OCI-LY3 (cell line): ENCODE data around the gene WNT3.

Experiments
- EZH2phosphoT487 ChIP-seq: fragments of 200-600 bp; shearing (Covaris generic); IDR thresholded peaks from 2 replicates; pipeline ENCODE4 v1.6.1; 2018; ENCODE audit warnings: antibody characterized with exemption, mixed run types, low read depth
- TF ChIP-seq, protein P1 (sequence below): fragments of 200-600, 300-600 bp; sonication (generic); IDR thresholded peaks from 2 replicates; pipeline ENCODE4 v1.5.1; 2014; ENCODE audit warnings: antibody characterized with exemption, low read length, low read depth

DNA sequence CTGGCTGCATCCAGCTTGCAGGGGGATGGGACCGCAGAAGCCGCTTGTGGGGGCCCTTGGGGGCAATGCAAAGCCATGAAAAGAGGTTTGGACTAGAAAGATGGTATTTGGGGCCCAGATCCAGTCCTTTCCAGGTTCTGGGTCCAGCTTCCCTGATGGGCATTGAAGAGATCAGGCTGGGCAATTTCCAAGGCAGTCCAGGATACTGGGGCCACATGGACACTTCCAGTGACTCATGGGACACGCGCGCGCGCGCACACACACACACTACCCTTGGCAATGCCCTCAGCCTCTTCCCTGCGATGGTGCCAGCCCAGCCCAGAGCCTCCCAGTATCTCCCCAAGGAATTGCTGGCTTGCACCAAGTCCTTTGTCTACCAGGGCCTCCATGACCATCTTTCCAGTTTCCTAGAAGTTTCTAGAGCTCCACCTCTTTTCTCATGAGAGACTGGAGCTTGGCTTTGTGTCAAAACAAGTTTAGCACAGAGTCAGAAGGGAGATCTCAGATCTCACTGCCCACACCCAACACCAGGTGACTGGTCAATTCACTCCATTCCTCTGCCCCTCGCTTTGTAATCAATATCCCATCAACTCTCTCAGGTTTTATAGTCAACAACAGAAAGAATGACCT, 44.3 kb downstream of the WNT3 start:
- TF ChIP-seq, protein P1, sequence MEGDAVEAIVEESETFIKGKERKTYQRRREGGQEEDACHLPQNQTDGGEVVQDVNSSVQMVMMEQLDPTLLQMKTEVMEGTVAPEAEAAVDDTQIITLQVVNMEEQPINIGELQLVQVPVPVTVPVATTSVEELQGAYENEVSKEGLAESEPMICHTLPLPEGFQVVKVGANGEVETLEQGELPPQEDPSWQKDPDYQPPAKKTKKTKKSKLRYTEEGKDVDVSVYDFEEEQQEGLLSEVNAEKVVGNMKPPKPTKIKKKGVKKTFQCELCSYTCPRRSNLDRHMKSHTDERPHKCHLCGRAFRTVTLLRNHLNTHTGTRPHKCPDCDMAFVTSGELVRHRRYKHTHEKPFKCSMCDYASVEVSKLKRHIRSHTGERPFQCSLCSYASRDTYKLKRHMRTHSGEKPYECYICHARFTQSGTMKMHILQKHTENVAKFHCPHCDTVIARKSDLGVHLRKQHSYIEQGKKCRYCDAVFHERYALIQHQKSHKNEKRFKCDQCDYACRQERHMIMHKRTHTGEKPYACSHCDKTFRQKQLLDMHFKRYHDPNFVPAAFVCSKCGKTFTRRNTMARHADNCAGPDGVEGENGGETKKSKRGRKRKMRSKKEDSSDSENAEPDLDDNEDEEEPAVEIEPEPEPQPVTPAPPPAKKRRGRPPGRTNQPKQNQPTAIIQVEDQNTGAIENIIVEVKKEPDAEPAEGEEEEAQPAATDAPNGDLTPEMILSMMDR, result no peak
- no peak for TF ChIP-seq EZH2phosphoT487
